Measurements from ENCODE around the gene DSCAM. TPM values are rescaled to one million over a fixed set of nuclear protein-coding genes. Genes with fewer than 3 reads are reported as not detected.

Gene DSCAM
- total RNA-seq, 1 donor from 2014 or later: not detected

DNA sequence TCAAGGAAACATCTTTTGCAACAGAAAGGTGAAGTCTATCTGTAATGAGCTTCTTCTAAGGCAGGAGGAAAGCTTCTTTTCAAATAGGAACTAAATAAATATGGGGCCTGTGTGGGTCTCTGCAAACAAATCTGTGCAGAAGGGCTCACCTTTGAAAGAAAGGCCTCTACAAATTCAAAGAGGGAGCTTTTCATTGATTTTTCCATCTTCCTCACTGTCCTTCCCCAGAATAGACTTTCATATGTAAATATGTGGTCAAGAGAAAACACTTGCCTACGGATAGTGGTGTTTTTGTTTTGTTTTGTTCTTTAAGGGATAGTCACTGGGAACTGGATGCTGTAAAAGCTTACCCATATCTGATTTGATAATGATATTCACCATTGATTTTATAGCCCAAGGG lies 223.4 kb downstream of the DSCAM start:
- intact Hi-C loops (cut with micrococcal nuclease): no loop called here
- H3K4me1 ChIP-seq: no peaks in the 10 kb centered on the region

GRCh38 chr21:40622531-40622930 lies 224.4 kb downstream of the DSCAM start:
- DNase-seq: no peak
- H3K27me3 ChIP-seq (ENCODE audit: low read depth): peaks cover 9% of the 10 kb centered on the region
- intact Hi-C loops (cut with micrococcal nuclease): no loop called here
- H3K36me3 ChIP-seq: no peaks in the 10 kb centered on the region
- H3K9me3 ChIP-seq (replicated peaks): no peaks in the 10 kb centered on the region
- no peak overlapping the region for H3K4me3 ChIP-seq
- no peak overlapping the region for H3K27ac ChIP-seq (replicated peaks)
- no peaks in the 10 kb centered on the region for H3K4me1 ChIP-seq
- TF ChIP-seq, protein P1, sequence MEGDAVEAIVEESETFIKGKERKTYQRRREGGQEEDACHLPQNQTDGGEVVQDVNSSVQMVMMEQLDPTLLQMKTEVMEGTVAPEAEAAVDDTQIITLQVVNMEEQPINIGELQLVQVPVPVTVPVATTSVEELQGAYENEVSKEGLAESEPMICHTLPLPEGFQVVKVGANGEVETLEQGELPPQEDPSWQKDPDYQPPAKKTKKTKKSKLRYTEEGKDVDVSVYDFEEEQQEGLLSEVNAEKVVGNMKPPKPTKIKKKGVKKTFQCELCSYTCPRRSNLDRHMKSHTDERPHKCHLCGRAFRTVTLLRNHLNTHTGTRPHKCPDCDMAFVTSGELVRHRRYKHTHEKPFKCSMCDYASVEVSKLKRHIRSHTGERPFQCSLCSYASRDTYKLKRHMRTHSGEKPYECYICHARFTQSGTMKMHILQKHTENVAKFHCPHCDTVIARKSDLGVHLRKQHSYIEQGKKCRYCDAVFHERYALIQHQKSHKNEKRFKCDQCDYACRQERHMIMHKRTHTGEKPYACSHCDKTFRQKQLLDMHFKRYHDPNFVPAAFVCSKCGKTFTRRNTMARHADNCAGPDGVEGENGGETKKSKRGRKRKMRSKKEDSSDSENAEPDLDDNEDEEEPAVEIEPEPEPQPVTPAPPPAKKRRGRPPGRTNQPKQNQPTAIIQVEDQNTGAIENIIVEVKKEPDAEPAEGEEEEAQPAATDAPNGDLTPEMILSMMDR (IDR thresholded peaks at IDR 0.05; ENCODE audit: borderline replicate concordance): no peak

More for the DNA sequence above, 223.4 kb downstream of the DSCAM start:
- no peak overlapping the region for H3K4me3 ChIP-seq
- DNase-seq: no peak
- no peak overlapping the region for H3K27ac ChIP-seq (replicated peaks)
- no peaks in the 10 kb centered on the region for H3K36me3 ChIP-seq
- TF ChIP-seq, protein P1 (IDR thresholded peaks at IDR 0.05; ENCODE audit: borderline replicate concordance): no peak
- peaks cover 9% of the 10 kb centered on the region for H3K27me3 ChIP-seq (ENCODE audit: low read depth)
- H3K9me3 ChIP-seq (replicated peaks): no peaks in the 10 kb centered on the region

DNA sequence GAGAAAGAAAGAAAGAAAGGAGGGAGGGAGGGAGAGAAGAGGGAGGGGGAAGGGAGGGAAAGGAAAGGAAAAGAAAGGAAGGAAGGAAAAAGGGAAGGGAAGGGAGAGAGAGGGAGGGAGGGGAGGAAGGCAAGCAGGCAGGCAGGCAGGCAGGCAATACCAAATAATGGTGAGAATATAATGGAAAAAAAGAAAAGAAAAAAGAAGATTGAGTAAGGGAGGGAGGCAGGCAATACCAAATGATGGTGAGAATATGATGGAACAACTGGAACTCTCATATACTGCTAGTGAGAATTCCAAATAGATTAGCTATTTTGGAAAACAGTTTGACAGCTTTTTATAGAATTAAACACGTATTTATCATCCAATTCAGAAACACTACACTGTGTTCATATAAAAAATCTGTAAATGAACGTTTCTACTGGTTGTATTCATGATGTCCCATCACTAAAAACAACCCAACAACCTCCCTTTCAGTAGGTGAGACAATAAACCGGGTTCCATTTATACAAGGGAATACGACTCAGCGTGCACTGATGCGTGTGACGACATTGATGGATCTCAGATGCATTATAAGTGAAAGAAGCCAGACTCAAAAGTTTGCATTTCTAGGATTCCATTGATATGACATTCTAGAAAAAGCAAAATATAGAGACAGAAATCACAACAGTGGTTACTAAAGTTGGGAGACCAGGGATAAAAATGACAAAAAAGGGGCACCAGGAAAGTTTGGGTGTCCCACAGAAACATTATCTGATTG lies 226.4 kb downstream of the DSCAM start:
- H3K9me3 ChIP-seq (replicated peaks): no peaks in the 10 kb centered on the region
- no peak overlapping the region for H3K27ac ChIP-seq (replicated peaks)
- H3K4me1 ChIP-seq: no peaks in the 10 kb centered on the region
- no peak overlapping the region for H3K4me3 ChIP-seq
- peaks cover 9% of the 10 kb centered on the region for H3K27me3 ChIP-seq (ENCODE audit: low read depth)
- intact Hi-C loops (cut with micrococcal nuclease): no loop called here
- TF ChIP-seq, protein P1 (IDR thresholded peaks at IDR 0.05; ENCODE audit: borderline replicate concordance): no peak
- no peaks in the 10 kb centered on the region for H3K36me3 ChIP-seq
- DNase-seq: no peak

DNA sequence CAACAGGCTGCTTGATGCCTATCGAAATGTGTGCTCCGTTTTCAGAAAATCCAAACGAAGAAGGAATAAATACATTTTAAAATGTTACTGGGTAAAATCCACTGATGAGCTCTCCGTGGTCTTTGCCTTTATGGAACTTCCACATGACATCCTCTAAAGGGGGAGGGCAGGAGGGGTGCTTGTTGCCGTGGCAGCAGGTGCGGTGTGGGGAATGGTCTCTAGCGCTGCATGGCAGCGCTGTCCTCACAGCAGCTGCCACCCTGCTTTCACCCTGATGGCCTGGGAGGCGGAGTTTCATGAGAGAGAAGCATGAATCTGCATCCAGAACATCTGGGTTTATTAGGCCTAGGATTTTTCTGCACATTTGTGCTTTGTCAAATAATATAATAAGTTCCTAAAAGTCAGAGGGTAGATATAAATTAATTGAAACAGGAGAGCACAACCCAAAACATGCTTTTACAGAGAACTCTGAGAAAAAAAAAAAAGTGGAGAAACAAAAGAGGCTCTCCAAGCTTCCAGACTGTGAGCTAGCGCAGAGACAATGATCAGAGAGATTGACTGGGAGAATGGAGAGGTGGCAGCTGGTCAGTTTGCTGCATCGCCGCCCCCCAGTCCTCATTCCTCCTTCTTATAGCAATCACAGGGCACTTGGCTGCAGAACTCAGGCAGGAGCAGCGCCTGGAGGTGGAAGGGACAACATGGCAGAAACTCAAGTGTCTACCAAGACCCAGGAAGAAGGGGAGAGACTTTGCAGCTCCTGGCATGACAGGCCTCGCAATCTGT lies 228.6 kb downstream of the DSCAM start:
- Histone ChIP-seq H3K27me3 (ENCODE audit: low read depth) (peaks cover 4% of the 10 kb centered on the region), H3K27ac (replicated peaks) (no peak overlapping the region), H3K36me3 (no peaks in the 10 kb centered on the region), H3K9me3 (replicated peaks) (no peaks in the 10 kb centered on the region), H3K4me3 (no peak overlapping the region), H3K4me1 (no peaks in the 10 kb centered on the region)
- intact Hi-C loops (cut with micrococcal nuclease): no loop called here
- TF ChIP-seq, protein P1 (IDR thresholded peaks at IDR 0.05; ENCODE audit: borderline replicate concordance): no peak
- no peak for DNase-seq

DNA sequence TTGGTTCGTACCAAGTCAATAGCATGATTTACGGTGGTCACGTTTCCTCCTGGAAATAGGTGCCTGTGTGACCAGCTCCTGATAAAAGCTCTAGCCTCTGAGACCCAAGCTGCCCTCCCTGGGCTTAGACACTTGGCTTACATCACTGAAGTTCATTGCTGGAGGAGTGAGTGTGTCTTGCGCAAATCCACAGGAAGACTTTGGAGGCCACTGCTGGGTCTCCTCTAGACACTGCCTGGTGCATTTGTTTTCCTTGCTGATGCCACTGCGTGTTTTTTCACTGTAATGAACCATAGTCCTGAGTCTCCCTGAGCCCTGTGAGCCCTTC lies 230.6 kb downstream of the DSCAM start:
- TF ChIP-seq, protein P1 (IDR thresholded peaks at IDR 0.05; ENCODE audit: borderline replicate concordance): no peak
- intact Hi-C loops (cut with micrococcal nuclease): no loop called here
- H3K4me3 ChIP-seq: no peak overlapping the region
- H3K27ac ChIP-seq (replicated peaks): no peak overlapping the region
- H3K4me1 ChIP-seq: no peaks in the 10 kb centered on the region
- no peak for DNase-seq
- peaks cover 14% of the 10 kb centered on the region for H3K27me3 ChIP-seq (ENCODE audit: low read depth)
- no peaks in the 10 kb centered on the region for H3K36me3 ChIP-seq
- H3K9me3 ChIP-seq (replicated peaks): no peaks in the 10 kb centered on the region

Data from left ventricle myocardium inferior (tissue), 1 donor.